Effector memory CD4-positive, alpha-beta T cell (primary cell): Measurements from ENCODE around the gene ZNF333.
"Not testable (repeated sequence)": the region's sequence is repeated elsewhere in the genome, so short reads cannot be mapped to it uniquely, and the experiment has no call there.

Experiments used
- DNase-seq, 3 donors: peaks; one replicate each; pipeline ENCODE4 v3.0.0-alpha.2; 2020
- H3K27ac ChIP-seq: 2 replicates; pipeline ENCODE4 v1.7.0; 2013; ENCODE audit warnings: mild to moderate bottlenecking, low read length, moderate library complexity; ENCODE audit not compliant: insufficient read depth, poor library complexity, severe bottlenecking
- H3K27me3 ChIP-seq: replicated peaks from 2 replicates; pipeline ENCODE4 v1.7.0; 2013; ENCODE audit warnings: mild to moderate bottlenecking, low read length; ENCODE audit not compliant: insufficient read depth, control insufficient read depth, poor library complexity, severe bottlenecking
- H3K36me3 ChIP-seq: 2 replicates; pipeline ENCODE4 v1.7.0; 2013; ENCODE audit warnings: mild to moderate bottlenecking, low read length, moderate library complexity; ENCODE audit not compliant: control insufficient read depth, insufficient read depth
- H3K4me1 ChIP-seq: 2 replicates; pipeline ENCODE4 v1.7.0; 2013; ENCODE audit warnings: low read length, mild to moderate bottlenecking; ENCODE audit not compliant: control insufficient read depth, insufficient read depth, poor library complexity, severe bottlenecking
- H3K4me3 ChIP-seq: 2 replicates; pipeline ENCODE4 v1.7.0; 2013; ENCODE audit warnings: low read length, low read depth, mild to moderate bottlenecking; ENCODE audit not compliant: insufficient read depth, poor library complexity, severe bottlenecking
- H3K9me3 ChIP-seq: 2 replicates; pipeline ENCODE4 v1.7.0; 2013; ENCODE audit warnings: mild to moderate bottlenecking, low read length, moderate library complexity; ENCODE audit not compliant: control insufficient read depth

Gene ZNF333

GRCh38 chr19:14763497-14764145, 73.8 kb downstream of the ZNF333 start:
- H3K4me1 ChIP-seq: no peaks in the 10 kb centered on the region
- H3K4me3 ChIP-seq: no peak overlapping the region
- H3K36me3 ChIP-seq: no peaks in the 10 kb centered on the region
- DNase-seq: no peak
- no peaks in the 10 kb centered on the region for H3K27me3 ChIP-seq
- no peak overlapping the region for H3K27ac ChIP-seq
- H3K9me3 ChIP-seq: no peaks in the 10 kb centered on the region

DNA sequence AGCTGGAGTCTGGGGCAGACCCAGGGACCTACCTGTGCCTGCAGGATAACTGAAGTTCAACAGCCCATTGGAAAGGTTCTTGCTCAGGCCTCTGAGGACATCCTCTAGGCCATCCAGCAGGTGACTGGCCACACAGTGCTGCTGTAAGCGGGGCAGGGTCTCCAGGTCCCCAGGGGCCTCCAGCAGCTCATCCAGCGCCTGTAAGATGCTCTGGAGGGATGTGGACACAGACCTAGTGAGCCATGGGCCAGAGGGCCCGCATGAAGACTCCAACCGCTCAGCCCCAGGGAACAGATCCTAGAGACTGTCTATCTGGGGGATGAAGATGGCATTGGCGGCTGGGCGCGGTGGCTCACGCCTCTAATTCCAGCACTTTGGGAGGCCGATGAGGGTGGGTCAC, 74.6 kb downstream of the ZNF333 start:
- no peak overlapping the region for H3K4me3 ChIP-seq
- no peaks in the 10 kb centered on the region for H3K27me3 ChIP-seq
- H3K4me1 ChIP-seq: no peaks in the 10 kb centered on the region
- H3K27ac ChIP-seq: no peak overlapping the region
- DNase-seq: no peak
- H3K36me3 ChIP-seq: no peaks in the 10 kb centered on the region
- no peaks in the 10 kb centered on the region for H3K9me3 ChIP-seq

DNA sequence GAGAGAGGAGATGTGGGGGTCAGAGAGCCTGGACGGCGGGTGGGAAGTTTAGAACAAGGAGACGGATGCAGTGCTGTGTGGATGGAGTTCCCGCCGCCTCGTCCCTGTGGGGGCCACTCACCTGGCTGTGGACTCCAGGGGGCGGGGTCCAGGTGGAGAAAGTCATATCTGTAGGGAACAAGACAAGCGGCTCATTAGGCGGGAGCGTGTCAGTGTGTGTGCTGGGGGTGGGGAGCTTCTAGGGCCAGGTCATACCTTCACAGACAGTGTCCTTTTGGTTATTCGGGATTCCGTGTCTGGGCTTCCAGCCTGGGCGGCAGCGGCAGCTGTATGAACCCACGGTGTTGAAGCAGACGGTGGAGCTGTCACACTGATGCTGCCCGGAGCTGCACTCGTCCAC, 75.6 kb downstream of the ZNF333 start:
- H3K27me3 ChIP-seq, H3K4me3 ChIP-seq, H3K36me3 ChIP-seq, H3K4me1 ChIP-seq, H3K27ac ChIP-seq, H3K9me3 ChIP-seq, DNase-seq: not testable (repeated sequence)

- not testable (repeated sequence) for H3K27me3 ChIP-seq, H3K27ac ChIP-seq, H3K9me3 ChIP-seq, H3K4me3 ChIP-seq, DNase-seq, H3K4me1 ChIP-seq, H3K36me3 ChIP-seq
Observed at GRCh38 chr19:14765841-14766240, 76.0 kb downstream of the ZNF333 start.

GRCh38 chr19:14767466-14767971, 77.7 kb downstream of the ZNF333 start:
- no peak overlapping the region for H3K27ac ChIP-seq
- no peaks in the 10 kb centered on the region for H3K27me3 ChIP-seq
- no peak overlapping the region for H3K4me3 ChIP-seq
- H3K4me1 ChIP-seq: no peaks in the 10 kb centered on the region
- no peak for DNase-seq
- no peaks in the 10 kb centered on the region for H3K36me3 ChIP-seq
- H3K9me3 ChIP-seq: no peaks in the 10 kb centered on the region

DNA sequence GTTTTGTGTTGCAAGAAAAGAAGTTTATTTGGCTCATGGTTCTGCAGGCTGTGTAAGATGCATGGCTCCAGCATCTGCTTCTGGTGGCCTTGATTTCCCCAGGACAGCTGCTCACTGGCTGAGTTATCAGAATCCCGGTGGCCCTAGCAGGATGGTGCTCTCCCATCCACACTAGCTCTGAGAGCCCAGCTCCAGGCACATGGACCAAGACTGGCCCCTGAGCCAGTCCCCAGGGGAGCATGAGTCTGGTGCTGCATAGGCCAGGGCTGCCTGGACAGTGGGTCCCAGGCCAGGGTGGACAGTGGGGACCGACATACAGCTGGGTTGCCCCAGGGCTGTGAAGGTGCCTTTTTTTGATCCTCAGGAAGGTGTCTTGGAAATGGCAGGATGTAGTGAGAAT, 78.2 kb downstream of the ZNF333 start:
- Histone ChIP-seq H3K27ac (no peak overlapping the region), H3K4me1 (no peaks in the 10 kb centered on the region), H3K4me3 (no peak overlapping the region), H3K9me3 (no peaks in the 10 kb centered on the region), H3K27me3 (no peaks in the 10 kb centered on the region), H3K36me3 (no peaks in the 10 kb centered on the region)
- no peak for DNase-seq

DNA sequence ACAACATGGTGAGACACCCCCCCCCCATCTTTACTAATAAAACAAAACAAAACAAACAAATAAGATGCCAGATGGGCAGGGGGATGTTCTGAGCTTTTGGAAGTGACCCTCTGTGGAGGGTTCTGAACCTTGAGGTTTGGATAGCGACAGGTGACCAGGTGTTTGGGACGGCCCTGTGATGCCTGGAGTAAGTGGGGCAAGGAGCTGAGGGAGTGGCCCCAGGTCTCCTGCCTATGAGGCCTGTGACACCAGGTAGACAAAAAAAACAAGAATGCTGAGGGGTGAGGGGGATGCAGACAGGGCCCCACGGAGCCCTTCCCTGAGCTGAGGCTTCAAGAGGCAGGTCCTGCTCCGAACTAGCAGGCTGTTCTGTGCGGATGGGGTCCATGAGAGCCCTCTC, 79.4 kb downstream of the ZNF333 start:
- Histone ChIP-seq H3K27me3 (no peaks in the 10 kb centered on the region), H3K36me3 (no peaks in the 10 kb centered on the region)

GRCh38 chr19:14770136-14770535, 80.3 kb downstream of the ZNF333 start:
- no peak for DNase-seq

More for the DNA sequence above, 79.4 kb downstream of the ZNF333 start:
- Histone ChIP-seq H3K4me1 (no peaks in the 10 kb centered on the region), H3K4me3 (no peak overlapping the region), H3K9me3 (no peaks in the 10 kb centered on the region), H3K27ac (no peak overlapping the region)
- no peak for DNase-seq

GRCh38 chr19:14770944-14771839, 81.3 kb downstream of the ZNF333 start:
- Histone ChIP-seq H3K9me3 (no peaks in the 10 kb centered on the region), H3K27me3 (peaks cover 8% of the 10 kb centered on the region), H3K36me3 (no peaks in the 10 kb centered on the region), H3K4me1 (peaks cover under 1% of the 10 kb centered on the region), H3K27ac (no peak overlapping the region), H3K4me3 (no peak overlapping the region)
- no peak for DNase-seq

More at GRCh38 chr19:14770136-14770535, 80.3 kb downstream of the ZNF333 start:
- Histone ChIP-seq H3K4me3 (no peak overlapping the region), H3K36me3 (no peaks in the 10 kb centered on the region), H3K4me1 (no peaks in the 10 kb centered on the region), H3K9me3 (no peaks in the 10 kb centered on the region), H3K27me3 (peaks cover under 1% of the 10 kb centered on the region), H3K27ac (no peak overlapping the region)

- no peak for DNase-seq
- Histone ChIP-seq H3K36me3 (no peaks in the 10 kb centered on the region), H3K4me3 (no peak overlapping the region), H3K9me3 (no peaks in the 10 kb centered on the region), H3K4me1 (peaks cover 8% of the 10 kb centered on the region), H3K27me3 (peaks cover 11% of the 10 kb centered on the region), H3K27ac (no peak overlapping the region)
Observed at GRCh38 chr19:14772467-14772866, 82.6 kb downstream of the ZNF333 start.
